HG02970 (cell line): Measurements from ENCODE around the gene PTPRD.

ENCODE experiments used
- ATAC-seq: cut with Tn5 transposase; IDR thresholded peaks from one replicate; pipeline ENCODE4 v1.9.1; 2021; ENCODE audit warnings: mild to moderate bottlenecking, moderate library complexity, moderate number of reproducible peaks; ENCODE audit not compliant: unreplicated experiment, low FRiP score

PTPRD gene

GRCh38 chr9:9674461-9674860, 938.3 kb downstream of the PTPRD start:
- no peak for ATAC-seq

GRCh38 chr9:9670454-9670853, 942.3 kb downstream of the PTPRD start:
- ATAC-seq: no peak

- ATAC-seq: no peak
Observed at GRCh38 chr9:9645006-9645405, 967.8 kb downstream of the PTPRD start.

GRCh38 chr9:9631284-9631683, 981.5 kb downstream of the PTPRD start:
- ATAC-seq: peak; percentile 49

GRCh38 chr9:9625248-9625647, 987.6 kb downstream of the PTPRD start:
- no peak for ATAC-seq

GRCh38 chr9:9623506-9623905, 989.3 kb downstream of the PTPRD start:
- no peak for ATAC-seq

- no peak for ATAC-seq
Observed at GRCh38 chr9:9621355-9621940, 991.4 kb downstream of the PTPRD start.

GRCh38 chr9:9620736-9621135, 992.1 kb downstream of the PTPRD start:
- ATAC-seq: no peak

- no peak for ATAC-seq
Observed at GRCh38 chr9:9615086-9615485, 997.7 kb downstream of the PTPRD start.

GRCh38 chr9:9614607-9615006, 998.2 kb downstream of the PTPRD start:
- ATAC-seq: no peak

GRCh38 chr9:9612755-9613154, 1000.0 kb downstream of the PTPRD start:
- peak; percentile 42 for ATAC-seq

- peak; percentile 54 for ATAC-seq
Observed at GRCh38 chr9:9612270-9612669, 1000.5 kb downstream of the PTPRD start.

GRCh38 chr9:9605681-9606080, 1007.1 kb downstream of the PTPRD start:
- no peak for ATAC-seq

GRCh38 chr9:9603345-9603744, 1009.5 kb downstream of the PTPRD start:
- ATAC-seq: no peak

- no peak for ATAC-seq
Observed at GRCh38 chr9:9598723-9599122, 1014.1 kb downstream of the PTPRD start.

GRCh38 chr9:9592104-9592503, 1020.7 kb downstream of the PTPRD start:
- no peak for ATAC-seq

GRCh38 chr9:9585920-9586319, 1026.9 kb downstream of the PTPRD start:
- no peak for ATAC-seq

GRCh38 chr9:9574080-9574479, 1038.7 kb downstream of the PTPRD start:
- no peak for ATAC-seq

GRCh38 chr9:9565700-9566099, 1047.1 kb downstream of the PTPRD start:
- no peak for ATAC-seq

GRCh38 chr9:9563817-9564216, 1049.0 kb downstream of the PTPRD start:
- ATAC-seq: no peak

- ATAC-seq: no peak
Observed at GRCh38 chr9:9560382-9561035, 1052.3 kb downstream of the PTPRD start.

GRCh38 chr9:9558907-9559306, 1053.9 kb downstream of the PTPRD start:
- ATAC-seq: no peak
